Lung (tissue), 12 donors: Measurements from ENCODE around the gene MKLN1. TPM values are rescaled to one million over a fixed set of nuclear protein-coding genes. Genes with fewer than 3 reads are reported as not detected.

ENCODE experiments used
- ATAC-seq: fragments of 200-7000 bp; cut with Tn5 transposase; one replicate; pipeline ENCODE4 v1.9.1; 2020; ENCODE audit warnings: moderate number of reproducible peaks; ENCODE audit not compliant: insufficient read depth, low FRiP score
- DNase-seq, 3 donors: peaks; one replicate each; pipeline ENCODE4 v3.0.0-alpha.2; 2013 to 2017
- H3K27ac ChIP-seq, 2 donors: one replicate each; pipeline ENCODE4 v1.5.1; 2013; ENCODE audit warnings: mild to moderate bottlenecking in 2 of 2, moderate library complexity in 2 of 2, control low read depth in 1 of 2, inconsistent platforms in 1 of 2, low read depth in 1 of 2, low read length in 1 of 2
- H3K27me3 ChIP-seq, 3 donors: one replicate each; pipeline ENCODE4 v1.5.1; 2013; ENCODE audit warnings: low read length in 2 of 3; ENCODE audit not compliant: control insufficient read depth in 3 of 3, insufficient read depth in 3 of 3
- H3K36me3 ChIP-seq, 4 donors: one replicate each; pipeline ENCODE4 v1.5.1; 2013; ENCODE audit warnings: low read length in 4 of 4, mild to moderate bottlenecking in 1 of 4, moderate library complexity in 1 of 4; ENCODE audit not compliant: control insufficient read depth in 4 of 4, insufficient read depth in 4 of 4
- H3K4me1 ChIP-seq, 5 donors: one replicate each; pipeline ENCODE4 v1.5.1; 2013; ENCODE audit warnings: low read length in 5 of 5, mild to moderate bottlenecking in 2 of 5, moderate library complexity in 1 of 5; ENCODE audit not compliant: control insufficient read depth in 5 of 5, insufficient read depth in 5 of 5
- H3K4me3 ChIP-seq: one replicate; pipeline ENCODE4 v1.5.1; 2013; ENCODE audit warnings: mild to moderate bottlenecking, control low read depth, moderate library complexity
- H3K9ac ChIP-seq, 2 donors: one replicate each; pipeline ENCODE4 v1.5.1; 2013; ENCODE audit warnings: low read length in 2 of 2, control low read depth in 1 of 2; ENCODE audit not compliant: insufficient read depth in 1 of 2
- H3K9me3 ChIP-seq, 4 donors: one replicate each; pipeline ENCODE4 v1.5.1; 2013; ENCODE audit warnings: low read length in 3 of 4, mild to moderate bottlenecking in 1 of 4, moderate library complexity in 1 of 4; ENCODE audit not compliant: control insufficient read depth in 4 of 4, insufficient read depth in 3 of 4
- WGBS, 2 donors: extraction: QIAGEN DNeasy Blood & Tissue Kit; methylation state at CpG; one replicate each; pipeline ENCODE4 v1.1.7; 2013; 5-methylcytosine and 5-hydroxymethylcytosine counted together
- polyA plus RNA-seq, 2 donors: library from polyadenylated mRNA; stranded (reverse); fragments of 200-250 nt; gene quantifications; one replicate each; pipeline ENCODE4 v1.2.1, GENCODE V29; 2013
- total RNA-seq, 2 donors: library from RNA; depleted of rRNA in 1 of 2; stranded (reverse); fragments of >200 nt in 1 of 2; gene quantifications; one replicate each; pipeline ENCODE4 v1.2.1, GENCODE V29; 2014 to 2021
- TF ChIP-seq, protein P1 (sequence below): IDR thresholded peaks from 2 replicates; pipeline ENCODE4 v1.5.1; 2012; ENCODE audit warnings: mild to moderate bottlenecking; ENCODE audit errors: control extremely low read depth, extremely low read depth
- donor health status: control.
- donor health status: control.
- donor health status: Bipolar disorder and iron deficiency.
- donor health status: healthy.
- donor health status: DM: yes; HTN: yes; CAD: no.

Gene MKLN1
- total and polyA plus RNA-seq, 4 donors: 11.6 to 135 (median 27.4) TPM

DNA sequence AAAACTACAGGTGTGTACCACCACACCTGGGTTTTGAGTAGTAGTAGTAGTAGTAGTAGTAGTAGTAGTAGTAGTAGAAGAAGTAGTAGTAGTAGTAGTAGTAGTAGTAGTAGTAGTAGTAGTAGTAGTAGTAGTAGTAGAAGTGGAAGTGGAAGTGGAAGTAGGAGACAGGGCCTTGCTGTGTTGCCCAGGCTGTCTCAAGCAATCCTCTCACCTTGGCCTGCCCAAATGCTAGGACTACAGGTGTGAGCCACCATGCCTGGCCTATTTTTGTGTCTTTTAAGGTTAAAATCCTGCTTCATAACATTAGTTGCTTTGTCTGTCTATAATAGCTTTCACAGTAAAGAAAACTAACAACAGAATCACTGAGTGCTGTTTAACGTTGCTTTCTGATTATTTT lies 117.0 kb downstream of the MKLN1 start:
- peaks cover 1 to 29% (median 20%) of the 10 kb centered on the region in 4 donors for H3K36me3 ChIP-seq
- H3K4me3 ChIP-seq: no peak overlapping the region
- 97% methylated on average over 1 of the region's 1 CpG for WGBS, 2 donors
- H3K4me1 ChIP-seq: no peaks in the 10 kb centered on the region
- no peak for DNase-seq
- TF ChIP-seq, protein P1, sequence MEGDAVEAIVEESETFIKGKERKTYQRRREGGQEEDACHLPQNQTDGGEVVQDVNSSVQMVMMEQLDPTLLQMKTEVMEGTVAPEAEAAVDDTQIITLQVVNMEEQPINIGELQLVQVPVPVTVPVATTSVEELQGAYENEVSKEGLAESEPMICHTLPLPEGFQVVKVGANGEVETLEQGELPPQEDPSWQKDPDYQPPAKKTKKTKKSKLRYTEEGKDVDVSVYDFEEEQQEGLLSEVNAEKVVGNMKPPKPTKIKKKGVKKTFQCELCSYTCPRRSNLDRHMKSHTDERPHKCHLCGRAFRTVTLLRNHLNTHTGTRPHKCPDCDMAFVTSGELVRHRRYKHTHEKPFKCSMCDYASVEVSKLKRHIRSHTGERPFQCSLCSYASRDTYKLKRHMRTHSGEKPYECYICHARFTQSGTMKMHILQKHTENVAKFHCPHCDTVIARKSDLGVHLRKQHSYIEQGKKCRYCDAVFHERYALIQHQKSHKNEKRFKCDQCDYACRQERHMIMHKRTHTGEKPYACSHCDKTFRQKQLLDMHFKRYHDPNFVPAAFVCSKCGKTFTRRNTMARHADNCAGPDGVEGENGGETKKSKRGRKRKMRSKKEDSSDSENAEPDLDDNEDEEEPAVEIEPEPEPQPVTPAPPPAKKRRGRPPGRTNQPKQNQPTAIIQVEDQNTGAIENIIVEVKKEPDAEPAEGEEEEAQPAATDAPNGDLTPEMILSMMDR: no peak
- no peak overlapping the region for H3K9ac ChIP-seq
- H3K9me3 ChIP-seq: no peaks in the 10 kb centered on the region
- H3K27ac ChIP-seq: no peak overlapping the region
- H3K27me3 ChIP-seq: no peaks in the 10 kb centered on the region
- ATAC-seq: no peak

DNA sequence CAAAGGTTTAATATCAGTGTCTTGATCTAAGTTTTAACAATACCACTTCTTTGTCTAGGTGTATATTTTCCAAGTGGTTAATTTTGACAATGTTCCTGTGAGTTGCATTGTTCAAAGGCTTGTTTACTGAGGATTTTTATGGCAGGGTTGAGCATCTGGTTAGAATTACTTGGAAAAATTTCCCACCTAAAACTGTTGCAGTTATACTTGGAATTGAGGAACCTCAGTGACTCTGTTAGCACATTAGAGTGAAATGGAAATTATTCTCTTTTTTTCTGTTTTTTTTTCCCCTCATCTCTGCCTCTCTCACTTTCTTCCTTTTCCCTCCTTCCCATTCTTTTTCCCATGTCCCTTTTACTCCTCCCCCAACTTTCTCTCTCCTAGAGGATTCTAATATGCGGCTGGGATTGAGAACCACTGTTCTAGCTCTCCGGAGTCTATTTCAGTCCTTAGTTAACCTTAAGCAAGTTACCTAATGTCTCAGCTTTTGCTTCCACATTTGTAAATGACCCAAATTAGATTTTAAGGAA lies 121.8 kb downstream of the MKLN1 start:
- Histone ChIP-seq H3K9me3 (no peaks in the 10 kb centered on the region), H3K27me3 (no peaks in the 10 kb centered on the region), H3K27ac (no peak overlapping the region), H3K4me1 (no peaks in the 10 kb centered on the region), H3K9ac (no peak overlapping the region), H3K4me3 (no peak overlapping the region), H3K36me3 (peaks cover 1 to 18% (median 11%) of the 10 kb centered on the region in 4 donors)
- 98 to 100% methylated on average over 2 of the region's 2 CpGs for WGBS, 2 donors
- ATAC-seq: no peak
- TF ChIP-seq, protein P1: no peak
- no peak for DNase-seq

DNA sequence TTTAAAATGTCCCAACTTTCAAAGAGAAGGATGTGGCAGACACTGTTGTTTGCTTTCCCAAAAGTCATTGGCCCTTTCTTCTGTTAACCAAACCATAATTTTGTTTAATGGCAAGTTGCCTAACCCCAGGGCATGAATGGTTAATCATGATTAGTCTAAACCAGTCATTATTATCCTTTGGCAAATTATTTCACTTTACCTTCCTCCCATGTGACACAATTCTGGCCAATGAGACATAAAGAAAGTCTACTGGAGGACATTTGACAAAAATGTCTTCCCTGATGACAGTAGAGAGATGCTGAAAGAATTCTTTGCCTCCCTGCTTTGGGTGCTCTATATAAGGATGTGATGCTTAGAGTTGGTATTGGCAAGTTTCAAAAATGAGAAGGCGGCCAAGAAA lies 126.8 kb downstream of the MKLN1 start:
- Histone ChIP-seq H3K9ac (no peak overlapping the region), H3K4me1 (no peaks in the 10 kb centered on the region), H3K27ac (no peak overlapping the region), H3K27me3 (no peaks in the 10 kb centered on the region), H3K9me3 (no peaks in the 10 kb centered on the region), H3K4me3 (no peak overlapping the region), H3K36me3 (peaks cover 0 to 8% (median 3%) of the 10 kb centered on the region in 4 donors)
- ATAC-seq (no peak), DNase-seq (no peak)
- 97% methylated on average over 1 of the region's 1 CpG for WGBS, 2 donors
- TF ChIP-seq, protein P1: no peak

DNA sequence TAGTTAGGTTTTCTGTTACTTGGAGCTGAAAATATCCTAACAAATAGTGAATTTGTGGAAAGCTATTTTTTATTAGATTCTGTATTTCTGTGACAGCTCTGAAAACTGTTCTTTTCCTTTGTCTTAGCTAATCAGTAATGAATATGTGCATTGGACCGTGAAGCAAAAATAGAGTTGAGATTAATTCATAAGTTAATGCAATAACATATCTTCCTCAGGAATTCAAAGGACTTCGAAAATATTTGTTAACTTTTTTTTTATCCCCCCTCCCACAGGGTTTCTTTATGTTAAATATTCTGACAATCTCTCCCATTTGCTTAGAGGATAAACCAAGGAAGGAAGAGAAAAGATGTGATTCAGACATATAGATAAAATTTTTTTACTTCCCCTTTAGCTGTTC lies 127.3 kb downstream of the MKLN1 start:
- H3K4me1 ChIP-seq: no peaks in the 10 kb centered on the region
- WGBS, 2 donors: 85 to 90% methylated on average over 2 of the region's 2 CpGs
- no peak overlapping the region for H3K4me3 ChIP-seq
- DNase-seq (no peak), ATAC-seq (no peak)
- no peak overlapping the region for H3K27ac ChIP-seq
- no peak overlapping the region for H3K9ac ChIP-seq
- TF ChIP-seq, protein P1: no peak
- H3K27me3 ChIP-seq: no peaks in the 10 kb centered on the region
- H3K36me3 ChIP-seq: peaks cover 0 to 3% (median 1%) of the 10 kb centered on the region in 4 donors
- no peaks in the 10 kb centered on the region for H3K9me3 ChIP-seq
